Measurements from ENCODE around the gene SSRP1. TPM values are rescaled to one million over a fixed set of nuclear protein-coding genes. Genes with fewer than 3 reads are reported as not detected.

Gene SSRP1
- polyA plus RNA-seq, 4 donors: 169 to 189 (median 183) TPM

GRCh38 chr11:57320067-57320718 lies 15.5 kb downstream of the SSRP1 start:
- DNase-seq (ENCODE audit: low read depth in 4 of 4, low spot score in 2 of 4): no peak

GRCh38 chr11:57318178-57318577 lies 17.5 kb downstream of the SSRP1 start:
- no peak for DNase-seq (ENCODE audit: low read depth in 4 of 4, low spot score in 2 of 4)

DNA sequence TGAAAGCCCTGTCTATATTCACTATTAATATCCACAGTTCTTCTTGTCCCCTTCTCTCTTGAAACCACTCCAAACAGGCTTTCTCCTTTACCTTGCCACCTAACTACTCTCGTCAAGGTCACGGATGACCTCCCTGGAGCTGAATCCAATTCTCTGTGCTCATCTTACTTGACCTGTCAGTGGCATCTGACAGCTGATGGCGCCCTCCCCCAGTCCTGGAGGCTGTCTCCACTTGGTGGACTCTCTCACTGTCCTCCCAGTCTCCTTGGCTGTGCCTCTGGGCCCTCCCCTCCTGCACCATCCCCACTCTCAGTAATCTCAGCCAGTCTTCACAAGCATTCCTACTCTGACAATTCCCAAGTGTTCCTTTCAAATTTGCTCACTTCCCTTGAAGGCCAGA lies 19.7 kb downstream of the SSRP1 start:
- no peak for DNase-seq (ENCODE audit: low read depth in 4 of 4, low spot score in 2 of 4)

DNA sequence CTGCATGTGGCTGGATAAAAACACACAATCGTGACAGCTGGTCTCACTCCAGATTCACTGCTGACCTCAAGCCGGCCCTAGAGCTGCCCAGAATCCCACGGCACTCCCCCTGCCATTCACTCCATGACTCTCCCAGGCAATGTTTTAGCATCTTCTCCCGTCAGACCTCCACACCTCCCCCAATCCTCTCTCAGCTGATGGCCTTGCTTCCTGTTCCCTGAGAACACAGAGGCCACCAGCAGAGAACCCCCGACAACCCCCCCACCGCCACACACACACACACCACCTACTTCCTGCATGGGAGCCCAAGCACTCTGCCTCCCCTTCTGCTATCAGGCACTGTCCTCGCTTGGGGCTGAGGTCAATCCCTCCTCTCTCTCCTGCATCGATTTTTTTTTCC lies 20.2 kb downstream of the SSRP1 start:
- DNase-seq (ENCODE audit: low read depth in 4 of 4, low spot score in 2 of 4): no peak

- DNase-seq (ENCODE audit: low read depth in 4 of 4, low spot score in 2 of 4): no peak
Observed at GRCh38 chr11:57314221-57314973, 21.3 kb downstream of the SSRP1 start.

DNA sequence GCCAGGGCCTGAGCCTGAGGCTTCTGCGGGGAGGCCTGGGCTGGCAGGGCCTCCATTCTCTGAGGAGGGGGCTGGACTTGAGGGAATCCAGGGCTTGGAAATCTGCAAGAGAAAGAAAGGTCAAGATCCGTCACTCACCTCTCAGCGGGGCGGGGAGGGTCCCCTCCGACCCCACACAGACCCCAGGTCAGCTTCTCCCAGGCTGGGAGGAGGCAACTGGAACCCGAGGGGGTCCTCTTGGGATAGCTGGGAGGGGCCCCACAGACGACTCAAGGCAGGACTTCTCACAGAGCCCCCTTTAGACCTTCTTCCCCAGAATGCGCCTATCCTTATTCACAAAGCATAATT lies 21.9 kb downstream of the SSRP1 start:
- no peak for DNase-seq (ENCODE audit: low read depth in 4 of 4, low spot score in 2 of 4)

- no peak for DNase-seq (ENCODE audit: low read depth in 4 of 4, low spot score in 2 of 4)
Observed at GRCh38 chr11:57313071-57313787, 22.5 kb downstream of the SSRP1 start.

DNA sequence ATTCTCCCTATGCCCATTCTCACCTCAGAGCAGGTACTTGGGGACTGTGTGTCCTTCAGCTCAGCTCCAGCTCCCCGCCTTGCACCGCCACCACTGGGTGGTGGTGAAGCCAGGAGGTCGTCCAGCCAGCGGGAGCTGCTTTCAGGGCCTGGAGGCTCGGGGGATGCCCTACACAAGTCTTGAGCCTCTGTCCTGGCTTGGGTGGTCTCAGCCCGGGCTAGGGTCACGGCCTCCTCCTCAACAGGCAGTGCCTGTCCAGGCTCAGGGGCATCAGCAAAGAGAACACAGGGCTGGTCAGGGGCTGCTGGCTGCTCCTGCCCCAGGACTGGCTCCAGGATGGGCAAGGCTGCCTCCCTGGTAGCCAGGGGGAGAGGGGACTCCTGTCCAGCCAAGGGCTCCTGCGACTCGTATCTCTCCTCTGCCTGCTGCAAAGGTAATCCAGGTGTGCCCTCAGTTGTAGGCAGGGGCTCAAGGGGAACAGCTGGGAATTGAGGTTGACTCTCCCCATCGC lies 23.1 kb downstream of the SSRP1 start:
- no peak for DNase-seq (ENCODE audit: low read depth in 4 of 4, low spot score in 2 of 4)

- no peak for DNase-seq (ENCODE audit: low read depth in 4 of 4, low spot score in 2 of 4)
Observed at GRCh38 chr11:57311109-57311936, 24.4 kb downstream of the SSRP1 start.

DNA sequence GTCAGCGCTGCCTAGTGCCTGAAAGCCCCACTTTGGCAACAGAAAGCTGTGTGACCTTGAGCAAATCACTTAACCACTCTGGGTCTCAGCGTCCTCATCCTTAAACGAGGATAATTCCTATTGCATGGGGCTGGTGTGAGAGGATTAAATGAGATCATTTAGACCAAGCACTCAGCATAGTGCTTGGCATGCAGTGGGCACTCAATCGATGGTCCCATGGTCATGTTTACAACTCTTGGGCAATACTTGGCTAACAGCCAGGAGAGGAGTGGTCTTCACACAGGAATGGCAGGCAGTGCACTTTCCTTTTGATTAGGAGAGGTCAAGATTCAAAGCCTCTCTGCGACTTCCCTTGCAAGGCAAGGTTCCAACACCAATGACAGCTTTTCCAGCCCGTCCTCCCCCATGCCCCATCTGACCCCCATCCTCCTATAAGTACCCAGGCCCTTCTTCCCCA lies 25.0 kb downstream of the SSRP1 start:
- DNase-seq (ENCODE audit: low read depth in 4 of 4, low spot score in 2 of 4): no peak

GRCh38 chr11:57310091-57310490 lies 25.6 kb downstream of the SSRP1 start:
- DNase-seq (ENCODE audit: low read depth in 4 of 4, low spot score in 2 of 4): no peak

GRCh38 chr11:57309106-57310059 lies 26.3 kb downstream of the SSRP1 start:
- no peak for DNase-seq (ENCODE audit: low read depth in 4 of 4, low spot score in 2 of 4)

DNA sequence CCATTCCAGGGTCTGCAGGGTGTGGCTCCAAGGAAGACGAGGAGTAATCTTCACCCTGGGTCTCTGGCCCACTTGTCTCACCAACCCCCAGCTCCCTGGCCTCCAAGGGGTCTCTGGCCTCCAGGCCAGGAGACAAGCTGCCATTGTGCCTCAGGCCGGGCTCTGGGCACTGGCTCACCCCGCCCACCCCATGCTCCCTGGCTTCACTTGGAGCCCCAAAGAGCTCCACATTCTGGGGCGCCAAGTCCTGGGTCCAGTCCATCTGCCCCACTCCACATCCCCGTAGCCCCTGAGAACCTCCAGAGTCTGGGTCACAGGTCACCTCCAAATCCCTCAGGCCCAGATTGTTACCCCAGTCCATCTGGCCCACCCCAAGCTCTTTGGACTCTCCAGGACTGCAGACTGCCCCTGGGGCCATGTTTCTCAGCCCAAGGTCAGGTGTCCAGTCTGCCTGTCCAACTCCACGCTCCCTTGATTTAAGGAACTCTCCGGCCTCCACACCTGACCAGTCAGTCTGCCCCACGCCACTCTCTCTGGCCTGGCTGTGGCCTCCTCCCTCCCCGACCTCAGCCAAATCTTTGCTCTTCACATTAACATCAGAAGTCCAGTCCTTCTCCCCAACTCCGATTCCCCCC lies 27.1 kb downstream of the SSRP1 start:
- no peak for DNase-seq (ENCODE audit: low read depth in 4 of 4, low spot score in 2 of 4)

DNA sequence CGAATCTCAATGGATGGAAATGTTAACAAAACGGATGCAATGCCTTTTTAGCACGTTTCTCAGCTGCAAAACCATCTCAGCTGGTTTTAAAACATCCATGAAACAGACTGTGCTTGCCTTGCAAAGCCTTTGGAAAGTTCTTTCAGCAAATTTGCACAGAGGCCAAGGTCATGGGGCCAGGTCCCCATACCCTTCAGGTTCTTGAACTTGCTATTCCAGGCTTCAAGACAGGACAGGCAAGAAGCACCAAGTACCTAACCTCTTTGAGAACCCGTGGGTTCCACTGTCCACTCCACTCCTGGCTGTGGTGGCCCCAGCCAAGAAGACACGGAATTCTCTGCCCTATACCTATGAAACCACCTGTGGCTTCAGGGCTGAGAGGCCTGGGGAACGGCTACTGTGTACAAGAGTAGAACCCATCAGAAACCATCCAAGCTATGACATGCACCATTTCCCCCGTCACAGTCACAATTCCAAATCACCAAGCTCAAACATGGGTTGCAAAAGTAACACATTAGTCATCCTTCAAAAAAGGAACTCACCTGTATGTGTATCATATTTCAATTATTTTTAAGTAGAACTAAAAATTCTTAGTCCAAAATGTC lies 27.9 kb downstream of the SSRP1 start:
- DNase-seq (ENCODE audit: low read depth in 4 of 4, low spot score in 2 of 4): no peak

DNA sequence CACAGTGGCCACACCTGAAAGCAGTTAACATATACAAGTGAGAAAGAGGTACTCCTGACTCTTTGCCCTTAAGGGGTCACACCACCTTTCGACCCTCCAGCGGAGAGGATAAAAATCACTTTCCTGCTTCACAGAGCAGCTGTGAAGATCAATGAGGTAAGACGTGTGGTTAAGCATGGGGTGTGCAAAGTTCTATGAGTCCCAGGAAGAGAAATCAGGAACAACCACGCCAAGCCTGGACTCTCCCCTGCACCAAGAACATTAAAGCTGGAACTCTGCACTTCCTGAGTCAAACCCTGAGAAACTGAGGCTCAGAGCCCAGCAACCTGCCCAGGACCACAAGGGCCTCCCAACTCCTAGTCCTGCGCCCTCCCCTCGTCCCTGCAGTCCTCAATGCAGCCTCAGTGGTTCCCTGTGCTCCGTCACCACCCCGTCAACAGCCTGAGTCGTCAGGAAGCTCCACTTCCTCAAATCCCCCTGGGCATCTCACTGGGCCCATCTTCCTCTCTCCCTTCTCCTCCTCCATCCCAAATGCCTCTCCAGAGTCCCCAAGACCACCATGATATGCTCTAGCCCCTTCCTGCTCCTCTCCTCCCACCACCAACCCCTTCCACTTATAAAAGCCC lies 28.6 kb downstream of the SSRP1 start:
- no peak for DNase-seq (ENCODE audit: low read depth in 4 of 4, low spot score in 2 of 4)

GRCh38 chr11:57306161-57306876 lies 29.4 kb downstream of the SSRP1 start:
- DNase-seq (ENCODE audit: low read depth in 4 of 4, low spot score in 2 of 4): no peak

GRCh38 chr11:57305523-57305922 lies 30.2 kb downstream of the SSRP1 start:
- DNase-seq (ENCODE audit: low read depth in 4 of 4, low spot score in 2 of 4): no peak
